ENCODE measurements around the gene KCNT2.

KCNT2 gene

GRCh38 chr1:196366817-196367495, 241.3 kb downstream of the KCNT2 start:
- no peak overlapping the region for H3K4me3 ChIP-seq (ENCODE audit: low read length)
- TF ChIP-seq ZNF274 (IDR thresholded peaks at IDR 0.05; ENCODE audit: low read depth, low read length) = no peak

- TF ChIP-seq ZNF274 (IDR thresholded peaks at IDR 0.05; ENCODE audit: low read depth, low read length) = no peak
Observed at GRCh38 chr1:196361112-196361714, 247.0 kb downstream of the KCNT2 start.

DNA sequence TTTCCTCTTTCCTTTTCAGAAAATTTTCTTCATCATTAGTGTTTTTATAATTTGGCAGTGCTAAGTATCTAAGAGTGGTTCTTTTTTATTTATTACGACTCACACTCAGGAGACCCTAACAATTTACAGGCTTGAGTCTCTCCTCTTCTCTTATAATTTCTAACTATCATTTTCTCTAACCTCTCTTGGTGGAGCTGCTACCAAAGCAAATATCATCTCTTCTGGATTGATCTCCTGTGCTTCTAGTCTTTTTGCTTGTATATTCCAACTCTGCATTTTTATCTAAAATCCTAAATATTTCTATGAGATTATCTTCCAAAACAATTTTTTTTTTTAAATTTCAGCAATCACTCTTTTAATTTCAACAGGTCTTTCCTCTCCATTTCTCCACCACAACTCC, 250.3 kb downstream of the KCNT2 start:
- no peak overlapping the region for H3K4me3 ChIP-seq (ENCODE audit: low read length)
- no peak for TF ChIP-seq ZNF274 (IDR thresholded peaks at IDR 0.05; ENCODE audit: low read depth, low read length)

More at GRCh38 chr1:196361112-196361714, 247.0 kb downstream of the KCNT2 start:
- no peak overlapping the region for H3K4me3 ChIP-seq (ENCODE audit: low read length)

DNA sequence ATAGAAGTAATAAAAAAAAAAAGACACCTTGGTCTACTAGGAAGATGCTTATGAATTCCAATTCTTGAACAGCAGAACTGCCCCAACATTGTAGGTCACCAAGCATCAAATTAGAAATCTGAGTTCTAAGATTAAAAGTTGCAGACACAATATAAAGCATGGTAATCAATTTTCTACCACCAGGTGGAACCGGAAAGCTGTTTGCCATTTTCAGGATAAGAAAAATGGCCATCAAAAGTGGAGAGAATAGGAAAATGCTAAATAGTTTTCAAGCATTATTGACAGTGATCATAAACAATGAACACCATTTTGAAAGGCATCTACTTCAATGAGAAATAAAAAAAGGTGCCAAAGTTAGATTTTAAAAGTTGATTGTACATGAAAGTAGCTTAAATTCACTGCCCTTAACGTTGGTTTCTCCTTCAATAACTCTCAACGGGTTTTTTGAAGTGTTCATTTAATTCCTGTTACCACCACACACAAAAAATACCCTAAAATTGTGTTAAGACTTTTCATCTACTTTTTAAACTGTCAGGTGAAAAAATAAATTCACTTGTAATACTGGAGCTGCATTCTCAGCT, 252.9 kb downstream of the KCNT2 start:
- TF ChIP-seq ZNF274 (IDR thresholded peaks at IDR 0.05; ENCODE audit: low read depth, low read length) = no peak

GRCh38 chr1:196344453-196344852, 263.8 kb downstream of the KCNT2 start:
- no peak overlapping the region for H3K4me3 ChIP-seq (ENCODE audit: low read length)
- no peak for TF ChIP-seq ZNF274 (IDR thresholded peaks at IDR 0.05; ENCODE audit: low read depth, low read length)

More for the DNA sequence above, 252.9 kb downstream of the KCNT2 start:
- H3K4me3 ChIP-seq (ENCODE audit: low read length) = no peak overlapping the region

DNA sequence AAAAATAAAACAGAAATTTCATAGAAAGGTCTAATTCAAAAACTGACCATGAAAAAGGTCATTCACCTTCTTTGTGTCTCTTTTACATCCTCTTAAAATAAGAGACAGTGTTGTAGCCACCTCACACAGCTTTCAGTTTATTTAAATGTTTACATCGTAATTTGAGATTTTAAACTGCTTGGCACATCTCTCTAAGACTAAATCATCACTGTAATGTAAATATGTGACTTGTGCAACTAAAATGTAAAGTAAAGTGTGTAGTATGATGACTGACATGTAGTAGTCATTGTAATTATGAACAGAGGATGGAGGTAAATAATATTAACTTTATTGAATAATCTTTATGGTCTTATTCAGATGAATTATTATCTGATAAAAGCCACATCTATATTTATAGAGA, 283.9 kb downstream of the KCNT2 start:
- H3K4me3 ChIP-seq (ENCODE audit: low read length) = no peak overlapping the region
- no peak for TF ChIP-seq ZNF274 (IDR thresholded peaks at IDR 0.05; ENCODE audit: low read depth, low read length)

DNA sequence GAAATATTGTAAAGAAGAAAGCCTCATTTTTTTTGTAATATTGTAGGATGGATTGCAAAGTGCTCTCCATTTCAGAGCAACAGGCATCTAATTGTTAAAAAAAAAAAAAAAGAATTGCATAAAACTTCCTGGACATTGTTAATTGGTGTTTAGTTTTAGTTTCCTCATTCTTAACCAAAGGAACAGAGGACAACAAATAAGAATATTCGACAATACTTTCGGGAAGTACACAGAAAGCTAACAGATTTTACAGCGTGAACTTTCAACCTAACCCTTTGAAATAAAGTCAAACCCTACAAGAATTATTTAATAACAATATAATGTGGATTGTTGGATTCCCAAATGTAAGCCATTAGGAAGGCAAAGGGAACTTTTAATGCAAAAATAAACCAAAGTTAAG, 284.4 kb downstream of the KCNT2 start:
- TF ChIP-seq ZNF274 (IDR thresholded peaks at IDR 0.05; ENCODE audit: low read depth, low read length) = no peak

DNA sequence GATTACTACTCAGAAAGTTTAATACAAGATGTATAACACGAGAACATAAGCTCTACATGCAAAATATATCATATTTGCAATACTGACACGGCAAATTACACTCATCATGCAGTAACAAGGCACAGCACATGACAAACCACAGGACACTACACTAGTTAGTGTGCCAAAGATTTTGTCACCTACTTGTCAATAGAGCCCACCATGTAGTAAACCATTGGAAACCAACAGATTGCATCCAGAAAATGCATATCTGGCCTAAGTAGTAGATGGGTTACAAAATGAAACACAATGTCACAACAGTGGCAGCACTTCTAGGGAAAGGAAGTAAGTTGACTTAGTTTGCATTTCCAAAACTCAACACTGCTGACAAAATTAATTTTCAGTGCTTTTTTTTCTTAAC, 288.9 kb downstream of the KCNT2 start:
- no peak overlapping the region for H3K4me3 ChIP-seq (ENCODE audit: low read length)
- TF ChIP-seq ZNF274 (IDR thresholded peaks at IDR 0.05; ENCODE audit: low read depth, low read length) = no peak

More for the DNA sequence above, 284.4 kb downstream of the KCNT2 start:
- no peak overlapping the region for H3K4me3 ChIP-seq (ENCODE audit: low read length)

- TF ChIP-seq ZNF274 (IDR thresholded peaks at IDR 0.05; ENCODE audit: low read depth, low read length) = no peak
- no peak overlapping the region for H3K4me3 ChIP-seq (ENCODE audit: low read length)
Observed at GRCh38 chr1:196317535-196318522, 290.4 kb downstream of the KCNT2 start.

DNA sequence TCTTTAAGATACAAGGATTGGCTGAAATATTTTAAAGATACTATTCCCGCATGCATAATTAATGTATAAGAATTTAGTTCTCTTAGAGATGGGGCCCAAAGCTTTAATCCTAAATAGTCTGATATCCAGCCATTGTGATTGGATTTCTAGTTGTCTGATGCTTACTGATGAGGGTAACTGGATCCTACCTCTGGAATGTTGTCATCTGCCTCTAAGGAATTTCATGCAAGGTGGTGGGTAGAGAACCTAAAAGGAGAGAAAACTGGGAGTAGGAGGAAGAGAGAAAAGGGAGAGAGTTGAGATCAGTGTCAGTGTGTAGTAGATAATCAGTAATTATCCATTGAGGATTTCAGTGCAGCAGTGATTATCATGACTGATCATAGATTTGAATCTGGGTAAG, 295.5 kb downstream of the KCNT2 start:
- TF ChIP-seq ZNF274 (IDR thresholded peaks at IDR 0.05; ENCODE audit: low read depth, low read length) = no peak

DNA sequence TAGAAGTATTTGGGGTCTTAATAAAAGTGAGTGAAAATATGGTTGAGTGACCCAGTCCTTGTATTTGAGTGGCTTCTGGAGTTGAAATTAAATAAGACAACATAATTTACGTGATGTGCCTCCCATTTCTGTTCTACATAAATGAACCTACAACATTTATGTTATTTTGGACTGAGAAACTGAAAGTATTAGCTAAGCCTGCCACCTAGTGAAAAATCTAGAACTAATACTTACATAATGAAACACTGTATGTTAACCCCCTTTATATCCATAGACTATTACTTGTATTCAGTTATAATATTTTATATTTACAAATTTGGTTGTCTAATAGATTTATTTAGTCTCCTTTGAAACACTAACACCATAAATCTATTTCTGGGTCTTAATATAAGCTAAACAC, 298.9 kb downstream of the KCNT2 start:
- TF ChIP-seq ZNF274 (IDR thresholded peaks at IDR 0.05; ENCODE audit: low read depth, low read length) = no peak
- no peak overlapping the region for H3K4me3 ChIP-seq (ENCODE audit: low read length)

More for the DNA sequence above, 295.5 kb downstream of the KCNT2 start:
- no peak overlapping the region for H3K4me3 ChIP-seq (ENCODE audit: low read length)

DNA sequence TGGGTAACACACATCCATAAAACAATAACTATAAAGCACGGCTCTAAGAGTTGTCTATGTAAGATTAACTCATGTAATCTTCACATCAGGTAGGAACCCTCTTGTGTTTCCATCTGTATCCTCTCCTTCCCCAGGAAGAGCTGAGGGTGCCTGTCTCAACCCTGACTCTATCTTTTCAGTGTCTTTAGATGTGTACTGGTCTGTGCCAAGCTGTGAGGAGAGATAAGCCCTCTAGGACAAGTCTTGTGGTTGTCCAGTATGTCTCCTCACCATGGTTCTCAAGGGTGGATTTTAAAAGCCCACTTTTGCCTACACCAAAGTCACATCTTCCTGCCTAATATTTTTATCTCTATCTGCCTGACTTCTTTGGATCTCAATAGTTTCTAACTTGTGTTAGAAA, 300.1 kb downstream of the KCNT2 start:
- no peak overlapping the region for H3K4me3 ChIP-seq (ENCODE audit: low read length)
- no peak for TF ChIP-seq ZNF274 (IDR thresholded peaks at IDR 0.05; ENCODE audit: low read depth, low read length)

- no peak overlapping the region for H3K4me3 ChIP-seq (ENCODE audit: low read length)
- TF ChIP-seq ZNF274 (IDR thresholded peaks at IDR 0.05; ENCODE audit: low read depth, low read length) = no peak
Observed at GRCh38 chr1:196306421-196306820, 301.8 kb downstream of the KCNT2 start.

- no peak overlapping the region for H3K4me3 ChIP-seq (ENCODE audit: low read length)
Observed at GRCh38 chr1:196305216-196305615, 303.0 kb downstream of the KCNT2 start.

More at GRCh38 chr1:196305216-196305615, 303.0 kb downstream of the KCNT2 start:
- TF ChIP-seq ZNF274 (IDR thresholded peaks at IDR 0.05; ENCODE audit: low read depth, low read length) = no peak
